Uterus (tissue), 2 donors: ENCODE measurements around the gene GNG5.
"Not testable (repeated sequence)": the region's sequence is repeated elsewhere in the genome, so short reads cannot be mapped to it uniquely, and the experiment has no call there.

Source experiments
- CTCF ChIP-seq, 4 experiments: fragments of 200-600 bp in 2 of 4; fragments of 450-650 bp in 2 of 4; sonication (generic) in 2 of 4; IDR thresholded peaks; one replicate each; pipeline ENCODE4 v1.5.1; 2016 to 2019; ENCODE audit warnings: antibody characterized with exemption in 4 of 4, mild to moderate bottlenecking in 2 of 4, moderate library complexity in 1 of 4
- POLR2A ChIP-seq, 2 donors: fragments of 450-650 bp; IDR thresholded peaks; one replicate each; pipeline ENCODE4 v1.6.1; 2016; ENCODE audit warnings: antibody characterized with exemption in 2 of 2, mild to moderate bottlenecking in 1 of 2, moderate library complexity in 1 of 2

GRCh38 chr1:84507887-84508286 is 1.5 kb upstream of the GNG5 start:
- not testable (repeated sequence) for TF ChIP-seq POLR2A, CTCF (IDR thresholded peaks at IDR 0.05)
